COR-L47 (cell line): Measurements from ENCODE around the gene ANO2.
"Not testable (repeated sequence)": the region's sequence is repeated elsewhere in the genome, so short reads cannot be mapped to it uniquely, and the experiment has no call there.

Experiments
- DNase-seq: peaks from one replicate; lab custom pipeline; 2025; lab: John Stamatoyannopoulos, UW

The ANO2 gene

DNA sequence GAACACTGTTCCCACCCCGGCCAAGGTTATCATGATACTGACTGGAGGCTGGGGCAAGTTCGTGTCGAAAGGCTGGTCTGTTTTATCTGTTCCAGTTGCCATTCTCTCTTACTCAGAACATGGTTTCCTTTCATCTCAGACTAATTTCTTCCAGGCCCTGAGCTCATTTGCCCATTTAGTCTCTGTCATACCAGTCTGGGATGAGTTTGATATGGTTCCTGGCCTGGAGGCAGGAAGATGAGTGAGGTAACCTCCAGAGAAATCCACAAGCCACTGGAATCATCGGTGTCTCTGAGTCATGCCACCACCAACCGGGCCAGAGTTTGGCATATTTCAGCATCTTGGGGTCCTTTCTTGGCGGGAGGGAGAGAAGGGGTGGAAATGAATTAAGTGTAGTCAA, 398.4 kb downstream of the ANO2 start:
- DNase-seq, result no peak

DNA sequence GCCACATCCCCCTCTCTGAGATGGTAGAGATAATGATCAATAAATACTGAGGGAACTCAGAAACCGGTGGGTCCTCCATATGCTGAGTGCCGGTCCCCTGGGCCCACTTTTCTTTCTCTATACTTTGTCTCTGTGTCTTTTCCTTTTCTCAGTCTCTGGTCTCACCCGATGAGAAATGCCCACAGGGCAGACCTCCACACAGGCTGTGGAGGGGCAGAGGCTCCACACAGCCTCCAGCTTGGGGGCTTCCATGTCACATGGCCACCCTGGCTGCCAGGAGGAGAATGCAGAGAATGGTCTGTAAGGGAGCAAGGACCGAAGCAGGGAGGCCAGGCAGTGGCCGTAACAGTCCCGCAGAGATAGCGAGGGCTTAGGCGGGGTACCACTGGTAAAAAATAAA, 407.3 kb downstream of the ANO2 start:
- no peak for DNase-seq

DNA sequence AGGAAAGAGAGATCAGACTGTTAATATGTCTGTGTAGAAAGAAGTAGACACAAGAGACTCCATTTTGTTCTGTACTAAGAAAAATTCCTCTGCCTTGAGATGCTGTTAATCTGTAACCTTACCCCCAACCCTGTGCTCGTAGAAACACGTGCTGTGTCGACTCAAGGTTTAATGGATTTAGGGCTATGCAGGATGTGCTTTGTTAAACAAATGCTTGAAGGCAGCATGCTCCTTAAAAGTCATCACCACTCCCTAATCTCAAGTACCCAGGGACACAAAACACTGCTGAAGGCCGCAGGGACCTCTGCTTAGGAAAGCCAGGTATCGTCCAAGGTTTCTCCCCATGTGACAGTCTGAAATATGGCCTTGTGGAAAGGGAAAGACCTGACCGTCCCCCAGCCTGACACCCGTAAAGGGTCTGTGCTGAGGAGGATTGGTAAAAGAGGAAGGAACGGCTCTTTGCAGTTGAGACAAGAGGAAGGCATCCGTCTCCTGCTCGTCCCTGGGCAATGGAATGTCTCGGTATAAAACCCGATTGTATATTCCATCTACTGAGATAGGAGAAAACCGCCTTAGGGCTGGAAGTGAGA, 407.9 kb downstream of the ANO2 start:
- DNase-seq, result not testable (repeated sequence)

DNA sequence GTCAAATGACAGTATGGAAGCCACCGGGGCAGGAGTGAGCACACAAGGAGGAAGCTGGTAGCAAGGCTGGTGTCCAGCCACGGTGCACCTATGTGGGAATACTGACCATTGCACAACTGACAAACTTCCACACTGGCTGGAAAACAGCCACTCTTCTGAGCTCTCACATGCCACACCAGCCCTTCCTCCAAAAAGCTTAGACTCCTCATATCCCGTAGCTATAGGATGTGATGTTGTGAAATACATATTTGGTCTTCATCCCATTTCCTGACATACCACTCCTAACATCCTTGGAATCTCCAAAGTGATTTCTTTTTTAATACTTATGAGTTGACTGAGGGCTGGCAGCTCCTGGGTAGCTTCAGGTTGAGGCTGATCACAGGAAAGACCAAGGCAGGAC, 409.5 kb downstream of the ANO2 start:
- DNase-seq, result no peak

DNA sequence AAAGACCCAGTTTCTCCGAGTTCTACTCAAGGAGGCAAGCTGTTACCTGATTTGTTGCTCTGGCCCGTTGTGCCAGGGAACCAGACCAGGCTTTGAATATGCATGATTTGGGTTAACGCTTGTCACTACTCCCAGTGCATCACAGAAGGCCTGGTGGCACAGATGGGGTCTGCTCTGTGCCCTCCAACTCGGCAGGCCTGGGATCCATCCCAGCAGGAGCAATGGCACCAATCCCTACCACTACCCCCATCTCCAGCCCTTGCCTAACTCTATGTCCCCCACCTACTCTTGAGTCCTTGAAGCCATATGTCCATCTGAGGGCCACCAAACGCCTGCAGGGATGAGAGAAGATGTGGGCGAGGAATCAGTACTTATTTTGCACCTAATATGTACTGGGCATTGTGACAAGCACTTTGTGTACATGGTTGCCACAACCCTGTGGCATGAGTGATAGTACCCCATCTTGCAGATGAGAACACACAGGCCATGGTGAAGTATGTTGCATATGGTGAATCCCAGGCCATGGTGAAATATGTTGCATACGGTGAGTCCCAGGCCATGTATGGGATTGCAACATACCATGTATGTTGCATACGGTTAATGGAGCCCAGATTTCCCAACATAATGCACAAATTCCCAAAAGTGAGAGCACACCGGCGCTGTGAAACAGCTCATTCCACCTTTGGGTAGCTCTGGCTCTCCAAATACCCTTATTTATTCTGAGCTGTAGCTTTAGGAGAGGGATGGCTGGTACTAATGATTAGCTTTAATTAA, 410.4 kb downstream of the ANO2 start:
- DNase-seq, result no peak

DNA sequence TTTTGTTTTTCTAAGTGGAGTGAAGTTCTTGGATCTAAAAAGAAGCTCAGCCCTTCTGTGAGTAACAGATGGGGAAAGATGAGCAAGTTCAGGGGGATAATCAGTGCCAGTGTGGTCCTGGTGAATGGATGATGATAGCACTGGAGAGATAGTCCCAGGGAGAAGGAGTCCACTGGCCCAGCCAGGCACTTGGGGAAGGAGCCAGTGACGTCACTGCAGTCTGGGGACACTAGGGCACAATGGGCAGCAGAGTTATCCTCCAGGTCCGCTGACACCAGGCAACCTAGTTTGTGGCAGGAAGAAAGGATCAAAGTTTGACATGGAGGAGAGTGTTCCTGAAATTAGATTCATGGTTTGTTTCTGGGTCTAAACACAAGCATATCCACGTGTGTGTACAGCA, 411.7 kb downstream of the ANO2 start:
- DNase-seq, result no peak

DNA sequence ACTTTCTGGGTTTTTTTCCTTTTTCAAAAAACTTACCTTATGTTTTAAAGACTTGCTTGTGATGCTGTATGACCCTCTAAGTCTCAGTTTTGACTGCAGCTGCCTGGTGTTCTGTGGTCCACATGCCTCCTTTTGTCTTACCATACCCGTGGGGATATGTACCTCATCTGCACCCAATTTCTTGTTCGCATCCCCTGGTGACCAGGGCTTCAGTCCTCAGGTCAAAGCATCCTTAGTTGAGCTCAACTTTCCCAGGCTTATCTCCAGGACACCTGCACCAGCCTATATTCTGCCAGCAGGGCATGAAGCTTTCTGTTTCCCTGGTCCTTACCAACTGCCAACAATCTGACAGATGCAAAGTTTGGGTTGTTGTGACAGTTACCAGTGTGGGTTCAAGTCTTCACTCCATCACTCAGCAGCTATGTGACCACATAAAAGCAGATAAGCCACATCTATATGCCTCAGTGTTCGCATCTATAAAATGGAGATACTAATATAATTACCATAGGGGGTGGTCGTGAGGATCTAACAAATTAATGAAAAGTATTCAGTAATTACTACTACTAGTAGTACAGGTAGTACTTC, 419.2 kb downstream of the ANO2 start:
- no peak for DNase-seq

DNA sequence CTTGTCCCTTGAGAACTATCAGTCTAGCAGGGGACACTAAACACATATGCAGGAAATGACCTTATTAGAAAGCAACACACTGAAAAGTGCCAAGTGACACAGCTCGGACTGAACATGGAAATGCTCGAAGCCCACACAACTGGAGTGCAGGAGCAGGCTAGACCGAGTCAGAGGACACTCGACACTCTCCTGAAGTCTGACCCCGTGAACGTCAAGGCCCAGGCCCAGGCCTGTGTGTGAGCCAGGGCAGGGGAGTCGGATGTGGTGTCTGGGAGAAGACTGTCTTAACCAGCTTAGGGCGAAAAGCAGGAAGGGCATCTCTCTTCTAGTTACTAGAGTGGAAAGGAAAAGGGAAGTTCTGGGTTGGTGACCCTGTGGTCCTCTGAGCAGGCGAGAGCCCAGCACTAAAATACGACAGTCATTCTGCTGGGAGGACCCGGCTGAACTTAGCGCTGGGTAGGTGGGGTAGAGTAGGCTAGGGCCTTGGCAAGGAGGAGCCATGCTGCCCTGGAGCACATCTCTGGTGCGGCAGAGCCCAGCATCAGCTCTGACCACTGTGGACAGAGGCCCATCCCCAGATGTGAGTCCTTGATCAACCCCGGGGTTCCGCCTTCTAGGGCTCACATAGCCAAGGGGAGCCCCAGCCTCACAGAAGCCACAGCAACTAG, 420.2 kb downstream of the ANO2 start:
- no peak for DNase-seq

DNA sequence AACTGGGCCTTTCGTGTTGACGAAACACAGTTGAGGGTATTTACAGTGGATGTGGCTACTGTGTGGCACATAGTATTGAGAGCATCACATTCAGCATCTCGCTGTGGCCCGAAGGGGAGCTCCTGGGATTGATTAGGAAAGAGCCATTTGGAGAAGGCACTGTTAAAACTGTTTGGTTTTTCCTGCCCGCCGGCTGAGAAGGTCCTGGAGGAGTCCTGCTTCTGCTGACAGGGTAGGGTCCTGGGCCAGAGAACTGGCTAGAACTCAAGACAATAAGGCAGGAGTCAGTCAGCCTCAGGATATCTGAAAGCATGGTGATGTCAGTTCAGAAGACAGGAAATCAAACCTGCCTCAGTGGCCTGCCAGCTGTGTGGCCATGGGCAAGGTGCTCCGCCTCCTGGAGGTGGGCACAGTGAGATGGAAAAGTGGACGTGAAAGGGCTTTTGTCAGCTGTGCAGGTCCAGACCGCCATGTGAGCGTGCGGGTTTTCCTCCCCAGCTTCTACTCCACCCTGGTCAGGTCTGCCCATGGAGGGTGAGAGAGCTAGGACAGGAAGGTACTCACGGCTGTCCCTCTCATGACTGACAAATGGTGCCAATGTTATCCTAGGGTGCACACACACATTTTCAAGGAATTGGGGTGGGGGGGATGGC, 420.8 kb downstream of the ANO2 start:
- DNase-seq, result no peak

DNA sequence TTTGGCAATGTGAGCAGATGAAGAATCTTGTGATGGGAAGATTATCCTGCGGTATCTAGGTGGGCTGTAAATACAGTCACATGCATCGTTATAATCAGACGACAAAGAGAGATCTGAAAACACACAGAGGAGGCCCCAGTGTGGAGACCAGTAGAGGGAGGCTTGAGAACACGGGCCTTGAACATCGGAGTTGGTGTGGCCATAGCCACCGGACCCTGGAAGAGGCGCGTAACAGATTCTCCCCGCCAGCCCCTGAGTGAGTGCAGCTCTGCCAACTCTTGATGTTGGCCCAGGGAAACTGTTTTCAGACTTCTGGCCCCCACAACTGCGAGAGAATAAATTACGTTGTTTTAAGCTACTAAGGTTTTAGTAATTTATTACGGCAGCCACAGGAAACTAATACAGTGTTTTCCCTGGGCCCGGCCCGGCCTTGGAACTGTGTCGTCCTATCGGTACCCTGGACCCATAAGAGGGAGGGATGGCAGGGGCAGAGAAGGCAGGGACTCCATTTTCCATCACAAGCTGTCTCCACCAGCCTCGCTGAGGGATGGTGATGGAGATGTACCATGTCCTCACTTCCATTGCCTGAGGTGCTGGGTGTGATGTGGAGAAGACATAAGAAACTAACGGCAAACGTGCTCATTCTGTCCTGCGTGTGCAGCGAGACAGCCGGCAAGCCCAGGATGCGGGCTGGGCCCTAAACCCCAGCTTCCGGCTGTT, 421.5 kb downstream of the ANO2 start:
- no peak for DNase-seq

DNA sequence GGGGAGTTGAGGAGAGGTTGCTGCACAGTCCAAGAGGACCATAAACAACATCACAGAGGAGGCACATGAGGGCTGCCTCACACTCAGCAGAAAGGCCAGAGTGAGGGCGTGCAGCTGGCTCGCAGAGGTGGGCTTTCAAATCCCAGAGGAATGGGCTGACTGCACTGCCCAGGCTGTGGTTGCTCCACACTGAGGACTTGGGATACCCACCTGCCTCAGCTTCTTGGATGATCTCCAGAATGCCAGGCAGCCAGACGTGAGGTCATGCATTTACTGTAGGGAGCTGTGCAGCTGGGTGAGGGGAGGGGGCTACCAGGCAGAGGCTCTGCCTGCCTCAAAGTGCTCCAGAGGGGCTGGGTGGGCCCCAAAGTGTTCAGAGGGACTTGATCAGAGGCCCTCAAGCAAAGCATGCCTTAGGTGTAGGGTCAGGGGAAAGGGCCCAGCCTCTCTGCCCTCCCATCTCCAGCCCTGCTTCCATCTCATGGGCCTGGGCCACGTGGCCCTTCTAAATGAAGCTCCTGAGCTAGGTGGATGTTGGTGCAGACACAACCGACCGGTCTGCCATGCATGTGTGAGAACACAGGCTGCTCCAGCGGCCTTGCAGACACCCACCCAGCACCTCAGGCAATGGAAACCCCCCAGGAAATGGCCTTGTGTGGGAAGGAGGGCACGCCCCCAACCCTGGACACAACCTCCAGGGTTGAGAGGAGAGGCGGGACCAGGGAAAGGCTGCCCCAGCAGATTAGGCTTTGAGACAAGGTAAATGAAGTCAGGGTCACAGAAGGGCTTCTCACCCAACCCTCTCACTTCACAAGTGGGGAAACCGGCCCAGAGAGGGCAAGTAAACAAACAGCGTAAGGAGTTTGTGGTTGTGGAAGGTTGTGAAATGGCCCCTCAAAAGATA, 422.4 kb downstream of the ANO2 start:
- no peak for DNase-seq

DNA sequence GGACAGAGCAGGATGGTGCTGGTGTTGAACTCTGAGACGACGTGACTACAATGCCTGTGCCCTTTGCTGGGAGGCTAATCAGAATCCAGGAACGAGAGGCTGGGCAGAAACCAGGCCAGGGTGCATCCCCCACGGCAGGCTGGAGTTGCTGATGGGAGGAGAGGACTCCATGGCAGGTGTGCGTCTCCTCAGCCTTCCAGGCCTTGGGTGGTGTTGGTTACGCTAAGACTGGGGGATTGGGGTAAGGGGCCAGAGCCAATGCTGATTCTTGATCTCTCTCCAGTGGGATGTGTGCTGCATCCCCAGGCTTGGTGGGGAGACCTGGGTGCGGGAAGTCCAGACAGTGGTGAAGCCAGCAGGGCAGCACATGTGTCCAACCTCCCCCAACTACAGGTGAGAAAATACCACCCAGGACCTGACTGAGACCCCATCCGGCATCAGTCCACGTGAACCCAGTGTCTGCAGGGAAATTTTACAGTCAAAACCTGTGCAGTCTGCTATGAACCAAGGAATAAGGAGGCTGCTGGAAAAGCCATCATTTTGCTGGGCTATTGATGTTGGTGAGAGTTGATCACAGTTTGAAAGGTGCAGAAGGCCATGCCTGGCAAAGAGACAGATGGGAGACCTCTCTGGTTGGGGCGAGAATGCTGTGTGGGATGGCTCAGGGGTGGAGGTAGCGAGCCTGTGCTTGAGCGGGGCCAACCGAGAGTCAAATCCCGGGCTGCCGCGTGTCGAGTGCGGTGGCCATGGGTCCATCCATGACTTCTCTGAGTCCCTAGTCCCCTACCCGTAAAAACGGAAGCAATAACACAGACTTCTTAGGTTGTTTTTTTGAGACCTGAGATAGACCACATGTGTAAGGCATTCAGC, 423.4 kb downstream of the ANO2 start:
- no peak for DNase-seq

DNA sequence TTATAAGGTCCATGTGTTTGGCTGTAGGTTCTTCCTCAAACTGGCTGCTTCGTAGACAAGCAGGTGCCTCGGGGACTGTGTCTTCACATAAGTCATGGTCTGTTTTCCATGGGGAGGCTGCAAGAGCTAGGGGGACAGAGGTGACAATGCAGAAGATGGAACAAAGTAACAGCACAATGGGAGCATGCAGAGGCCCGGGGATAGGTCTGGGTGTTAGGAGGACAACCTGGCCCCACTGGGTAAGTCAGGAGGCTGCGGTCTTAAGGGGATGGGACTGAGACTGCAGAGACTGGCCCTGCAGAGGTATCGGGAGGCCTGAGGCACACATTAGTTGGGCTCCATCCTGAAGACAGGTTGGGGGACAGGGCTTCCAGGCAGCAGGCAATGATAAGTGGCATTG, 424.2 kb downstream of the ANO2 start:
- no peak for DNase-seq

DNA sequence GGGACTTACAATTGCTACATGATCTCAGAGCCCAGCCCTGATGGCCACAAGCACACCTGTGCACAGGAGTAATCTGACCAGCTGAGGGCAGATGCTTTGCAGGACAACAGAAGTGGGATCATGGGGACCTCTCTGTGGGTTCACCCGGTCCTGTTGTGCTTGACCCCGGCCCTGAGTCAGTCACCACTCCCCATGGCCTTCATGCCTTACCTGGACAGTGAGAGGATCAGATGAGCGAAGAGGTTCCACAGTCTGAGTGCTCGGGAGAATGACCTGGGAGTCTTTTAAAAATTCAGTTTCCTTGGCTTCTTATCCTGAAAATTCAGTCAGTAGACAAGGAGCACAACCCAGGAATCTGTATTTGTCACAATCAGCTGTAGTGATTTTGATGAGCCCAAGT, 425.0 kb downstream of the ANO2 start:
- DNase-seq, result no peak

DNA sequence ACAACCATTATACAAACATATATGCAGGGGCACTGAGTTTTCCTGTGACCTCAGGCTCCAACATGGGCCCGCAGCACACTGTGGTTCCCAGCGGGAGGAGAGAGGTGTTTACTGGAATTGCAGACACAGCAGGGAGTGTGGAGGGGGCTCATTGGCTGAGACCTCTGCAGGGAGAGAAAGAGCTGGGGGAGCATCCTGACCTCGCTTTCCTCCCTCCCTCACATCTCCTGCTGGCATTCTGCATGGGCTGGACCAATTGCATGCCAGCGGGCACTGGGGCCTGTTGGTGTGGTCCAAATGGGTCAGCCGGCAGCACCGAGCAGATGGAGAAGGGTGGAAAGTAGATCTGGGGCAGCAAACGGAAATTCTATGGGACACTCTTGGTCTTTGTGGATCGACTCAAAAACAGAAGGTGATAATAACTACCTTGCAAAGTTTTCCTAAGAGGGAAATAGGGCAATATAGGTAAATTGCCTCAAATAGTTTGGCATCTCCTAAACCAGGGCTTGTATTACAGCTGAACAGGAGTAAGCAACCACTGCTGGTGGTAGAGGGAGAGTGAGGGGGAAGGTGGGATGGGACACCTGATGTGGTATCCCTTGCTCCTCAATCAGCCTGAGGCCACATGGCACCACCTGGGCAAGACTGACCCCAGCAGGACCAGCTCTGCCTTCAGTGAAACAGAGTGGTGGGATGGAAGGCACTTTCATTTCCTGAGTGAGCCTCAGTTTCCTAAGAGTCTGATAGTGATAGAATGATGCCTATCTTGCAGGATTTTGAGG, 426.3 kb downstream of the ANO2 start:
- DNase-seq, result no peak

DNA sequence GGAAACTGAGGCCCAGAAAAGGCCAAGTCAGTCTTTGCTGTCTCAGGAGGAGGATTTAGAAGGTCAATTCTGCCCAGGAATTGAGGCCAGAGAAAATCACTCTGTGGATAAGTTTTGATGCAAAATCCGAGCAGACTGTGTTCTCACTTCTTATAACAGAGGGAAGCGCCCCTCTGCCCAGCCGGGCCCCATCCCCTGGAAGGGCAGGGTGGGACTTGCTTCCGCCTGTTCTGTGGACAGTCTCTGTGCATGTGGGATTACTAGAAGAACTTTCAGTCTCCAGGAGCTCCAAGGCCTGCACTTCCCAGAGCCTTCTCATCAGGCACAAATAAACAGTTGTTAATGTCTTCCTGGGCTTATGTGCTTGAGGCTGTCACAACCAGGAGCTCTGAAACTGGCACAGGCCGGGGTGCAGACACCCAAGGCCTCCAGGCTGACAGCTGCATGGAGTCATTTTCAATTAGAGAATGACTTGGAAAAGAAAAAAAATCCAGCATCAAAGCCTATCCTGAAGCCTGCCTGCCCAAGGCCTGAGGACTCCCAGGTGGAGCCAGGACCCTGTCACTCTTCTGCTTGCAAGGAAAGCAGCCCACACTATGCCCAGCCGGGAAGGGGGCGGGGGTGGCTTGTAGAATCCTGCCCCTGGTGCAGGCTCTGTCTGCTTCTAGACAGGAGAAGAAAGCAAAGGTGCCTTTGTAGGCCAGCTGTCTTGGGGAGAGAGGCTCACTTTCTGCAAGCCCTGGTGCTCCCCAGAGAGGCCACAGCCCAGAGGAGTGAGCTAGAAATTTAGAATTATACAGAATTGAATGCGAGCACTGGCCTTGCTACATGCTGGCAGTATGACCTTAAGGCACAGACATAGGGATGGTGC, 428.5 kb downstream of the ANO2 start:
- no peak for DNase-seq

DNA sequence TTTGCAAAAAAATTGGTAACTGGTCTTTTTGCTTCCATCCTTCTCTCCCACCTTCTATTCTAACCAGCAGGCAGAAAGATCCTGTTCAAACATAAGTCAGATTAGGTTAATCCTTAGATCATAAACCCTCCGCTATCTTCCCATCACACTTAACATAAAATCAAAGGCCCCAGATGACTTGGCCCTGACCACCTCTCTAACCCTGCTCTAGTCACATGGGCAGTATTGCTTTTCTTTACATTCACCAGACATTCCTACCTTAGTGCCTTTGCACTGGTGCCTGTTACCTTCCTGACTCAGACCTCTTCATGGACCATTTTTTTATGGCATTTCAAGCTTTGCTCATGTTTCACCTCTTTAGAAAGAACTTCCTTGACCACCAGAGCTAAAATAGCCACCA, 429.6 kb downstream of the ANO2 start:
- DNase-seq, result no peak

DNA sequence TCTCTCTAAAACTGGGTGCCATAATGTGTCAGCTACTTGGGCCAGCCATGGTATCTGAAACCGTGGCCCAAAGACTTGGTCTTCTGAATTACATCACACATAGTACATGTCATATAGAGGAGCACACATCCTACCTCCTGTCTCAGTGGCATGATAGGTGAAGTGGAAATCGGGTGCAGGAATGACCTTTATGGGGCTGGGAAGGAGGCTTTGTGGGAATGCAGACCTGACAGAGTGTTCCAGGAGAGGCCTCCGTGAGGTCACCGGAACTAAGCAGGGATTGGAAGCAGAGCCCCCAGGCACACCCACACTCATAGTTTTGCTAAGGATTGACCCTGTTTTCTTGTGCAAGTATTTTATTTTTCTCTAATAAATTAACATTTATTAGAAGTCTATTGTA, 430.5 kb downstream of the ANO2 start:
- no peak for DNase-seq
